WTC11 (cell line): Measurements from ENCODE around the gene DRD4. TPM values are rescaled to one million over a fixed set of nuclear protein-coding genes. Genes with fewer than 3 reads are reported as not detected.

Experiments
- ATAC-seq: fragments of 200-7000 bp; cut with Tn5 transposase; 2 replicates; pipeline ENCODE4 v1.10.0; 2021; ENCODE audit warnings: mild to moderate bottlenecking, moderate library complexity
- CTCF ChIA-PET: fragments of 300-600 bp; sonication (Branson Sonifier 250); formaldehyde crosslinking; loops from one replicate; lab custom pipeline; 2021; ENCODE audit warnings: antibody characterized with exemption; lab: Charles Lee
- POLR2A ChIA-PET: fragments of 350-600 bp; sonication (Branson Sonifier 250); formaldehyde crosslinking; loops from one replicate; lab custom pipeline; 2021; ENCODE audit warnings: antibody characterized with exemption; lab: Charles Lee
- DNase-seq: peaks from one replicate; pipeline ENCODE4 v3.0.0; 2021; ENCODE audit warnings: low spot score
- H3K27ac Mint-ChIP-seq: 2 replicates; pipeline ENCODE4 v1.8.0; 2021; ENCODE audit warnings: mixed read lengths
- H3K27me3 Mint-ChIP-seq: 2 replicates; pipeline ENCODE4 v1.8.0; 2021; ENCODE audit warnings: low read depth, mild to moderate bottlenecking, moderate library complexity, mixed read lengths
- H3K36me3 Mint-ChIP-seq: 2 replicates; pipeline ENCODE4 v1.8.0; 2021; ENCODE audit warnings: mixed read lengths
- H3K4me1 Mint-ChIP-seq: 2 replicates; pipeline ENCODE4 v1.8.0; 2022; ENCODE audit warnings: mixed read lengths
- H3K4me3 Mint-ChIP-seq: 2 replicates; pipeline ENCODE4 v1.8.0; 2021; ENCODE audit warnings: mild to moderate bottlenecking, moderate library complexity, mixed read lengths
- H3K9me3 Mint-ChIP-seq: 2 replicates; pipeline ENCODE4 v1.8.0; 2021; ENCODE audit warnings: mixed read lengths
- EMX1 ChIP-seq: fragments of 250-450 bp; sonication (Bioruptor Pico); IDR thresholded peaks from 2 replicates; pipeline ENCODE4 v1.8.0; 2021; ENCODE audit warnings: mild to moderate bottlenecking
- GRHL2 ChIP-seq: fragments of 250-450 bp; sonication (Bioruptor Pico); IDR thresholded peaks from 2 replicates; pipeline ENCODE4 v1.8.0; 2022; ENCODE audit warnings: mild to moderate bottlenecking, moderate library complexity; ENCODE audit not compliant: insufficient replicate concordance, severe bottlenecking
- HMGA2 ChIP-seq: fragments of 250-450 bp; sonication (Bioruptor Pico); IDR thresholded peaks from 2 replicates; pipeline ENCODE4 v1.4.0; 2021; ENCODE audit warnings: mild to moderate bottlenecking, moderate library complexity
- NFE2L1 ChIP-seq: sonication (generic); formaldehyde crosslinking; IDR thresholded peaks from 2 replicates; pipeline ENCODE4 v1.8.1; 2023; ENCODE audit warnings: missing genetic modification reagents
- RELA ChIP-seq: sonication (generic); formaldehyde crosslinking; IDR thresholded peaks from 2 replicates; pipeline ENCODE4 v1.8.1; 2022; ENCODE audit warnings: missing genetic modification reagents, mild to moderate bottlenecking, borderline replicate concordance
- SMAD3 ChIP-seq: sonication (generic); formaldehyde crosslinking; IDR thresholded peaks from 2 replicates; pipeline ENCODE4 v1.8.0; 2022; ENCODE audit warnings: missing genetic modification reagents, mild to moderate bottlenecking, borderline replicate concordance
- SP1 ChIP-seq: sonication (generic); formaldehyde crosslinking; conservative IDR thresholded peaks from 2 replicates; pipeline ENCODE4 v1.8.1; 2022; ENCODE audit warnings: missing genetic modification reagents
- TCF7 ChIP-seq: sonication (generic); formaldehyde crosslinking; IDR thresholded peaks from 2 replicates; pipeline ENCODE4 v1.8.0; 2022; ENCODE audit warnings: mild to moderate bottlenecking, low read depth, missing genetic modification reagents, moderate library complexity
- TP53 ChIP-seq: sonication (generic); formaldehyde crosslinking; IDR thresholded peaks from 2 replicates; pipeline ENCODE4 v1.8.1; 2023; ENCODE audit warnings: mild to moderate bottlenecking, missing genetic modification reagents
- ZNF138 ChIP-seq: sonication (generic); formaldehyde crosslinking; conservative IDR thresholded peaks from 2 replicates; pipeline ENCODE4 v1.8.1; 2022; ENCODE audit warnings: mild to moderate bottlenecking, moderate library complexity, missing genetic modification reagents
- ZNF396 ChIP-seq: fragments of 250-450 bp; sonication (Bioruptor Pico); IDR thresholded peaks from 2 replicates; pipeline ENCODE4 v1.8.0; 2021; ENCODE audit warnings: mild to moderate bottlenecking, moderate library complexity, borderline replicate concordance
- total RNA-seq: library from RNA; stranded (reverse); gene quantifications from 3 replicates; pipeline ENCODE4 v1.2.3, GENCODE V29; 2021
- TF ChIP-seq, protein P1 (sequence below): sonication (generic); formaldehyde crosslinking; IDR thresholded peaks from 2 replicates; pipeline ENCODE4 v1.8.0; 2022; ENCODE audit warnings: mild to moderate bottlenecking, missing genetic modification reagents
- TF ChIP-seq, protein P2 (sequence below): sonication (generic); formaldehyde crosslinking; IDR thresholded peaks from 2 replicates; pipeline ENCODE4 v1.8.1; 2023; ENCODE audit warnings: mild to moderate bottlenecking, missing genetic modification reagents, borderline replicate concordance
- TF ChIP-seq, protein P3 (sequence below): fragments of 250-450 bp; sonication (Bioruptor Pico); conservative IDR thresholded peaks from 2 replicates; pipeline ENCODE4 v1.9.0; 2021; ENCODE audit warnings: mild to moderate bottlenecking
- TF ChIP-seq, protein P4 (sequence below): fragments of 250-450 bp; sonication (Bioruptor Pico); IDR thresholded peaks from 2 replicates; pipeline ENCODE4 v1.8.0; 2021; ENCODE audit warnings: mild to moderate bottlenecking
- TF ChIP-seq, protein P5 (sequence below): fragments of 200-600 bp; IDR thresholded peaks from 2 replicates; pipeline ENCODE4 v1.8.0; 2022; ENCODE audit warnings: antibody characterized with exemption
- TF ChIP-seq, protein P6 (sequence below): sonication (generic); formaldehyde crosslinking; IDR thresholded peaks from 2 replicates; pipeline ENCODE4 v1.8.0; 2022; ENCODE audit warnings: missing genetic modification reagents

The DRD4 gene
- total RNA-seq, 1 experiment from 2014 or later: 3.7 TPM

DNA sequence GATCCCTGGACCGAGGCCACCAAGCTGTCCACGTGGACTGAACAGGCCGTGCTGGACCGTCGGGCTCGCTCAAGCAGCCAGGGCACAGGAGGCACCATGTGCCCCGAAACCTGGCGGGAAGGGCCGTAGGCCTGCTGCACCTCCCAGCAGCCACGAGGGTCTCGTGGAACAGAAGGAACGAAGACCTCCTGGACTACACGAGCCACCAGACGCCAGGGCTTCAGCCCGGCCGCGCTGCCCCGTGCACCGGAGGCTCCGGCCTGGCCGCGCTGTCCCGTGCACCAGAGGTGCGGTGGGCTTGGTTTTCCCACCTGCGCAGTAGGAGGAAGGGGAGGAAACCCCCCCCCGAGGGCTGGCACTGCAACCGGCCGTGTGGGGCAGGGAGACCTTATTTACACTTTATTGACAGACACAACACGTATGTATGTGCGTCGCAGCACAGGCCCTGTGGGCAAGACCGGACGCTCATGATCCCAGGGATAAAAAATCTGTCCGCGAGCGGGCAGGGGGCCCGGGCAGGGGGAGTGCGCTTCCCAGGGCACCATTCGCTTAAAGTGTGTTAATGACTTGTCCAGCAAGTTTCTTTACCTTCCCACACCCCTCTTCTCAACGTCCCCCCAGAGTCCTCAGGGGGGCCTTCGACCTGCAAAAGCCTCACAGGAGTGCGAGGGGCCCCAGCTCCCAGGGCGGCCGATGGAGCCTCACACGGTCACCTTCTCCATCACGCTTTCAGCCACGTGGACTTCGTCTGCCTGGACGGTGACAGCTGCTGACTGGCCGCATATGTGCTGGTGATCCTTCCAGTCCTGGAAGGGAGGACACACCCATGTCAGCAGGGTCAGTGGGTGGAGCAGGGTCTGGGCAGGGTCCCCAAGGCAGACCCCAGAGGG lies 7.0 kb downstream of the DRD4 start:
- TF ChIP-seq, protein P1, sequence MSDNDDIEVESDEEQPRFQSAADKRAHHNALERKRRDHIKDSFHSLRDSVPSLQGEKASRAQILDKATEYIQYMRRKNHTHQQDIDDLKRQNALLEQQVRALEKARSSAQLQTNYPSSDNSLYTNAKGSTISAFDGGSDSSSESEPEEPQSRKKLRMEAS (CRISPR knock-in tag): no peak
- no peak for TF ChIP-seq TCF7 (CRISPR knock-in tag)
- no peak for TF ChIP-seq ZNF138 (CRISPR knock-in tag)
- TF ChIP-seq GRHL2 (CRISPR knock-in tag): no peak
- TF ChIP-seq NFE2L1: no peak
- TF ChIP-seq, protein P2, sequence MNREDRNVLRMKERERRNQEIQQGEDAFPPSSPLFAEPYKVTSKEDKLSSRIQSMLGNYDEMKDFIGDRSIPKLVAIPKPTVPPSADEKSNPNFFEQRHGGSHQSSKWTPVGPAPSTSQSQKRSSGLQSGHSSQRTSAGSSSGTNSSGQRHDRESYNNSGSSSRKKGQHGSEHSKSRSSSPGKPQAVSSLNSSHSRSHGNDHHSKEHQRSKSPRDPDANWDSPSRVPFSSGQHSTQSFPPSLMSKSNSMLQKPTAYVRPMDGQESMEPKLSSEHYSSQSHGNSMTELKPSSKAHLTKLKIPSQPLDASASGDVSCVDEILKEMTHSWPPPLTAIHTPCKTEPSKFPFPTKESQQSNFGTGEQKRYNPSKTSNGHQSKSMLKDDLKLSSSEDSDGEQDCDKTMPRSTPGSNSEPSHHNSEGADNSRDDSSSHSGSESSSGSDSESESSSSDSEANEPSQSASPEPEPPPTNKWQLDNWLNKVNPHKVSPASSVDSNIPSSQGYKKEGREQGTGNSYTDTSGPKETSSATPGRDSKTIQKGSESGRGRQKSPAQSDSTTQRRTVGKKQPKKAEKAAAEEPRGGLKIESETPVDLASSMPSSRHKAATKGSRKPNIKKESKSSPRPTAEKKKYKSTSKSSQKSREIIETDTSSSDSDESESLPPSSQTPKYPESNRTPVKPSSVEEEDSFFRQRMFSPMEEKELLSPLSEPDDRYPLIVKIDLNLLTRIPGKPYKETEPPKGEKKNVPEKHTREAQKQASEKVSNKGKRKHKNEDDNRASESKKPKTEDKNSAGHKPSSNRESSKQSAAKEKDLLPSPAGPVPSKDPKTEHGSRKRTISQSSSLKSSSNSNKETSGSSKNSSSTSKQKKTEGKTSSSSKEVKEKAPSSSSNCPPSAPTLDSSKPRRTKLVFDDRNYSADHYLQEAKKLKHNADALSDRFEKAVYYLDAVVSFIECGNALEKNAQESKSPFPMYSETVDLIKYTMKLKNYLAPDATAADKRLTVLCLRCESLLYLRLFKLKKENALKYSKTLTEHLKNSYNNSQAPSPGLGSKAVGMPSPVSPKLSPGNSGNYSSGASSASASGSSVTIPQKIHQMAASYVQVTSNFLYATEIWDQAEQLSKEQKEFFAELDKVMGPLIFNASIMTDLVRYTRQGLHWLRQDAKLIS (CRISPR knock-in tag): no peak
- no peak for TF ChIP-seq HMGA2 (CRISPR knock-in tag)
- no peak for TF ChIP-seq SP1
- TF ChIP-seq, protein P3, sequence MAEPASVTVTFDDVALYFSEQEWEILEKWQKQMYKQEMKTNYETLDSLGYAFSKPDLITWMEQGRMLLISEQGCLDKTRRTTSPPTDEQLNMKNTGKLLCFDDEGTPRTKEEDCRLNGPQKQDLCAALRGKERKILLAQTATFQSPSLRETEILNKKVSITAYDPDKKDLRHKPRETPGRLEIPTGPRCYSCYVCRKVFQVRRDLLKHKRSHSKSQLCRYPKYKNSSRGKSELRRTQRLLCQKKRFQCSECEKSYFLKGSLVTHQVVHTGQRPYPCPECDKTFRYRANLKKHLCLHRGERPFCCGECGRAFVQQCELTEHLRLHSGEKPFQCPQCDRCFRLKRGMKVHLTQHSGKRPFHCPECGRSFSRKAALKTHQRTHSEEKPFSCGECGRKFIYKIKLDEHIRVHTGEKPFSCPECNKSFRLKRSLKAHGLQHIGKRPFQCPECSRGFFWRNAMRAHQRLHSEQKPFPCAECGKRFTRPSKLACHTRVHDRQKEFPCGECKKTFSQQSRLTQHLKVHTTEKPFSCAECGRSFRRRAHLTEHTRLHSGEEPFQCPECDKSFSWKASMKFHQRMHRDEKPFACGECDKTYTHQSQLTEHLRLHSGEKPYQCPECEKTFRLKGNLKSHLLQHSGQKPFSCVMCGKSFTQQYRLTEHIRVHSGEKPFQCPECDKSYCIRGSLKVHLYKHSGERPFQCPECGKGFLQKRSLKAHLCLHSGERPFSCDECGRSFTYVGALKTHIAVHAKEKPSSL (CRISPR knock-in tag): no peak
- no peak for TF ChIP-seq RELA (CRISPR knock-in tag)
- TF ChIP-seq SMAD3 (CRISPR knock-in tag): no peak
- no peak for TF ChIP-seq ZNF396 (CRISPR knock-in tag)
- TF ChIP-seq, protein P4, sequence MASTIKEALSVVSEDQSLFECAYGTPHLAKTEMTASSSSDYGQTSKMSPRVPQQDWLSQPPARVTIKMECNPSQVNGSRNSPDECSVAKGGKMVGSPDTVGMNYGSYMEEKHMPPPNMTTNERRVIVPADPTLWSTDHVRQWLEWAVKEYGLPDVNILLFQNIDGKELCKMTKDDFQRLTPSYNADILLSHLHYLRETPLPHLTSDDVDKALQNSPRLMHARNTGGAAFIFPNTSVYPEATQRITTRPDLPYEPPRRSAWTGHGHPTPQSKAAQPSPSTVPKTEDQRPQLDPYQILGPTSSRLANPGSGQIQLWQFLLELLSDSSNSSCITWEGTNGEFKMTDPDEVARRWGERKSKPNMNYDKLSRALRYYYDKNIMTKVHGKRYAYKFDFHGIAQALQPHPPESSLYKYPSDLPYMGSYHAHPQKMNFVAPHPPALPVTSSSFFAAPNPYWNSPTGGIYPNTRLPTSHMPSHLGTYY (CRISPR knock-in tag): no peak
- TF ChIP-seq TP53 (CRISPR knock-in tag): no peak
- TF ChIP-seq, protein P5, sequence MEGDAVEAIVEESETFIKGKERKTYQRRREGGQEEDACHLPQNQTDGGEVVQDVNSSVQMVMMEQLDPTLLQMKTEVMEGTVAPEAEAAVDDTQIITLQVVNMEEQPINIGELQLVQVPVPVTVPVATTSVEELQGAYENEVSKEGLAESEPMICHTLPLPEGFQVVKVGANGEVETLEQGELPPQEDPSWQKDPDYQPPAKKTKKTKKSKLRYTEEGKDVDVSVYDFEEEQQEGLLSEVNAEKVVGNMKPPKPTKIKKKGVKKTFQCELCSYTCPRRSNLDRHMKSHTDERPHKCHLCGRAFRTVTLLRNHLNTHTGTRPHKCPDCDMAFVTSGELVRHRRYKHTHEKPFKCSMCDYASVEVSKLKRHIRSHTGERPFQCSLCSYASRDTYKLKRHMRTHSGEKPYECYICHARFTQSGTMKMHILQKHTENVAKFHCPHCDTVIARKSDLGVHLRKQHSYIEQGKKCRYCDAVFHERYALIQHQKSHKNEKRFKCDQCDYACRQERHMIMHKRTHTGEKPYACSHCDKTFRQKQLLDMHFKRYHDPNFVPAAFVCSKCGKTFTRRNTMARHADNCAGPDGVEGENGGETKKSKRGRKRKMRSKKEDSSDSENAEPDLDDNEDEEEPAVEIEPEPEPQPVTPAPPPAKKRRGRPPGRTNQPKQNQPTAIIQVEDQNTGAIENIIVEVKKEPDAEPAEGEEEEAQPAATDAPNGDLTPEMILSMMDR: no peak
- no peak for TF ChIP-seq EMX1 (CRISPR knock-in tag)
- TF ChIP-seq, protein P6, sequence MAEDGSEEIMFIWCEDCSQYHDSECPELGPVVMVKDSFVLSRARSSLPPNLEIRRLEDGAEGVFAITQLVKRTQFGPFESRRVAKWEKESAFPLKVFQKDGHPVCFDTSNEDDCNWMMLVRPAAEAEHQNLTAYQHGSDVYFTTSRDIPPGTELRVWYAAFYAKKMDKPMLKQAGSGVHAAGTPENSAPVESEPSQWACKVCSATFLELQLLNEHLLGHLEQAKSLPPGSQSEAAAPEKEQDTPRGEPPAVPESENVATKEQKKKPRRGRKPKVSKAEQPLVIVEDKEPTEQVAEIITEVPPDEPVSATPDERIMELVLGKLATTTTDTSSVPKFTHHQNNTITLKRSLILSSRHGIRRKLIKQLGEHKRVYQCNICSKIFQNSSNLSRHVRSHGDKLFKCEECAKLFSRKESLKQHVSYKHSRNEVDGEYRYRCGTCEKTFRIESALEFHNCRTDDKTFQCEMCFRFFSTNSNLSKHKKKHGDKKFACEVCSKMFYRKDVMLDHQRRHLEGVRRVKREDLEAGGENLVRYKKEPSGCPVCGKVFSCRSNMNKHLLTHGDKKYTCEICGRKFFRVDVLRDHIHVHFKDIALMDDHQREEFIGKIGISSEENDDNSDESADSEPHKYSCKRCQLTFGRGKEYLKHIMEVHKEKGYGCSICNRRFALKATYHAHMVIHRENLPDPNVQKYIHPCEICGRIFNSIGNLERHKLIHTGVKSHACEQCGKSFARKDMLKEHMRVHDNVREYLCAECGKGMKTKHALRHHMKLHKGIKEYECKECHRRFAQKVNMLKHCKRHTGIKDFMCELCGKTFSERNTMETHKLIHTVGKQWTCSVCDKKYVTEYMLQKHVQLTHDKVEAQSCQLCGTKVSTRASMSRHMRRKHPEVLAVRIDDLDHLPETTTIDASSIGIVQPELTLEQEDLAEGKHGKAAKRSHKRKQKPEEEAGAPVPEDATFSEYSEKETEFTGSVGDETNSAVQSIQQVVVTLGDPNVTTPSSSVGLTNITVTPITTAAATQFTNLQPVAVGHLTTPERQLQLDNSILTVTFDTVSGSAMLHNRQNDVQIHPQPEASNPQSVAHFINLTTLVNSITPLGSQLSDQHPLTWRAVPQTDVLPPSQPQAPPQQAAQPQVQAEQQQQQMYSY: no peak
- CTCF ChIA-PET: no interaction called here

More for the DNA sequence above, 7.0 kb downstream of the DRD4 start:
- DNase-seq (no peak), ATAC-seq (no peak)
- Mint-ChIP-seq H3K36me3 (peaks cover 8% of the 10 kb centered on the region; the same call in 1 of the 2 replicates), H3K4me1 (peaks cover 2% of the 10 kb centered on the region; the same call in 1 of the 2 replicates), H3K4me3 (no peak overlapping the region), H3K27ac (no peak overlapping the region), H3K9me3 (no peaks in the 10 kb centered on the region), H3K27me3 (peaks cover 7% of the 10 kb centered on the region)
- POLR2A ChIA-PET: no interaction called here
